Right lobe of liver (tissue), 6 donors: ENCODE data around the gene GNPDA1. TPM values are rescaled to one million over a fixed set of nuclear protein-coding genes. Genes with fewer than 3 reads are reported as not detected.
A peak's percentile ranks its signal among the peaks of the same experiment; 100 is the strongest.

Experiments
- ATAC-seq, 4 donors: fragments of 200-7000 bp; cut with Tn5 transposase; one replicate each; pipeline ENCODE4 v1.9.1; 2020; ENCODE audit warnings: mild to moderate bottlenecking in 4 of 4, moderate library complexity in 4 of 4
- DNase-seq, 3 donors: peaks; one replicate each; pipeline ENCODE4 v3.0.0-alpha.2; 2020
- H3K27ac ChIP-seq, 3 donors: fragments of 200-600 bp; one replicate each; pipeline ENCODE4 v1.8.0; 2022
- H3K27me3 ChIP-seq, 2 donors: fragments of 200-600 bp; one replicate each; pipeline ENCODE4 v1.8.0; 2022
- H3K36me3 ChIP-seq, 4 donors: fragments of 200-600 bp; sonication (generic) in 1 of 4; one replicate each; pipeline versions ENCODE4 v1.5.1 to v1.8.0; 2017 to 2022; ENCODE audit warnings: control low read depth in 1 of 4
- H3K4me1 ChIP-seq, 4 donors: fragments of 200-600 bp; sonication (generic) in 1 of 4; one replicate each; pipeline versions ENCODE4 v1.5.1 to v1.8.0; 2017 to 2022; ENCODE audit warnings: control low read depth in 1 of 4
- H3K4me3 ChIP-seq, 3 donors: fragments of 200-600 bp; one replicate each; pipeline ENCODE4 v1.8.0; 2022
- H3K9me3 ChIP-seq, 4 donors: fragments of 200-600 bp; sonication (generic) in 1 of 4; one replicate each; pipeline versions ENCODE4 v1.5.1 to v1.8.0; 2017 to 2022; ENCODE audit warnings: control low read depth in 1 of 4
- CTCF ChIP-seq, 4 donors: fragments of 200-600 bp in 3 of 4; fragments of 450-650 bp in 1 of 4; IDR thresholded peaks; one replicate each; pipeline versions ENCODE4 v1.5.1 to v1.8.0; 2016 to 2022; ENCODE audit warnings: antibody characterized with exemption in 4 of 4, mild to moderate bottlenecking in 2 of 4
- POLR2A ChIP-seq: fragments of 450-650 bp; IDR thresholded peaks from one replicate; pipeline ENCODE4 v1.6.1; 2017; ENCODE audit warnings: antibody characterized with exemption, mild to moderate bottlenecking
- WGBS: methylation state at CpG from one replicate; pipeline ENCODE4 v1.1.6; 2018; ENCODE audit warnings: low coverage, low lambda C conversion rate; ENCODE audit not compliant: insufficient coverage; ENCODE audit errors: missing lambda C conversion rate; 5-methylcytosine and 5-hydroxymethylcytosine counted together
- intact Hi-C, 2 donors: fragments of 100-400 bp; cut with DNase I; formaldehyde crosslinking; loops; one replicate each; pipeline versions ENCODE4 v1.11.2 to v1.14.1; 2022
- total RNA-seq, 6 experiments: library from RNA; depleted of rRNA in 2 of 6; stranded (reverse); fragments of >200 nt in 2 of 6; fragmentation: NEBNext Ultra II Directional in 3 of 6; extraction: Animal tissue kit (Norgen Biotek cat#: 25700) in 3 of 6; gene quantifications; one replicate each; pipeline versions ENCODE4 v1.1.0 to v1.2.4, GENCODE V29; 2016 to 2023
- donor health status: DM: no; HTN: yes; CAD: no.
- donor health status: DM: no; HTN: no; CAD: no.
- donor health status: DM: no; HTN: no; CAD: no.
- donor health status: DM: no; HTN: yes; CAD: no.
- donor health status: DM: no; HTN: yes; CAD: no.

GNPDA1 gene
- total RNA-seq, 6 experiments from 2014 or later, result 6.3 to 22.1 (median 14.9) TPM

DNA sequence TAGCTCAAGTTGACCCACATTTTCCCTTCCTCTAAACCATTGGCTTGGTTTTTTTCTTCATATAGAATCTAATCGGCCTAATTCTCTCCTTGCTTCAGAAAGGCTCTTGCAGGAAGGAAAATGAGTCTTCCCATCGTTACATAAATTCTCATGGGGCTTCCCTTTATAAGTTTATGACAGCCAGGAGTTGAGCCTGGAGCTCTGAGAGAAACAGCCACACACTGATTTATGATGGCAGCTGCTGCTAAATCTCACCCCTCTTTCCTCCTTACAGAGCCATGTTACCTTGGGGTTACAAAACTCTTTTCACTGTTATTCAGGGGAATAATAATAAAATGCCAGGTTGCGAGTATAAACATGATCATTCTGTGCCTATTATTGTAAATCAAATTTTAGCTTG is 49.1 kb downstream of the GNPDA1 start:
- ATAC-seq (no peak), DNase-seq (no peak)
- H3K36me3 ChIP-seq, result no peaks in the 10 kb centered on the region
- no peaks in the 10 kb centered on the region for H3K9me3 ChIP-seq
- peaks cover 0 to 6% (median 3%) of the 10 kb centered on the region in 4 donors for H3K4me1 ChIP-seq
- no peak for TF ChIP-seq CTCF (IDR thresholded peaks at IDR 0.05)
- no peak for TF ChIP-seq POLR2A
- WGBS, result 45% methylated on average over 3 of the region's 3 CpGs
- intact Hi-C loops, result no loop called here
- H3K27me3 ChIP-seq, result no peaks in the 10 kb centered on the region
- H3K4me3 ChIP-seq, result no peak overlapping the region
- H3K27ac ChIP-seq, result no peak overlapping the region

- ATAC-seq (no peak), DNase-seq (no peak)
- H3K27ac ChIP-seq, result no peak overlapping the region
- no peak for TF ChIP-seq POLR2A
- TF ChIP-seq CTCF (IDR thresholded peaks at IDR 0.05), result no peak
- no peak overlapping the region for H3K4me3 ChIP-seq
- no peaks in the 10 kb centered on the region for H3K9me3 ChIP-seq
- H3K27me3 ChIP-seq, result no peaks in the 10 kb centered on the region
- WGBS, result 76% methylated on average over 3 of the region's 3 CpGs
- H3K36me3 ChIP-seq, result no peaks in the 10 kb centered on the region
- peaks cover 0 to 4% (median 2%) of the 10 kb centered on the region in 4 donors for H3K4me1 ChIP-seq
- intact Hi-C loops, result no loop called here
Observed at GRCh38 chr5:141961466-141961865, 51.4 kb downstream of the GNPDA1 start.

GRCh38 chr5:141960449-141961323 is 52.1 kb downstream of the GNPDA1 start:
- DNase-seq (peak; percentile 86 to 89 (median 88)), ATAC-seq (peak; percentile 87 to 90 (median 90))
- H3K27me3 ChIP-seq, result no peaks in the 10 kb centered on the region
- TF ChIP-seq POLR2A (no peak), CTCF (IDR thresholded peaks at IDR 0.05) (peak; percentile 85 to 94 (median 89))
- H3K36me3 ChIP-seq, result no peaks in the 10 kb centered on the region
- H3K4me3 ChIP-seq, result no peak overlapping the region
- H3K4me1 ChIP-seq, result peaks cover 0 to 3% (median 0%) of the 10 kb centered on the region in 4 donors
- H3K27ac ChIP-seq, result no peak overlapping the region
- WGBS, result 17% methylated on average over 11 of the region's 14 CpGs
- intact Hi-C loops, result no loop called here
- H3K9me3 ChIP-seq, result no peaks in the 10 kb centered on the region

GRCh38 chr5:141960018-141960417 is 52.8 kb downstream of the GNPDA1 start:
- H3K9me3 ChIP-seq, result no peaks in the 10 kb centered on the region
- WGBS, result 58% methylated on average over 10 of the region's 10 CpGs
- H3K4me1 ChIP-seq, result peaks cover 0 to 3% (median 0%) of the 10 kb centered on the region in 4 donors
- DNase-seq (no peak), ATAC-seq (peak in 2 of 4 donors; percentile 9 to 25)
- no peak overlapping the region for H3K4me3 ChIP-seq
- TF ChIP-seq POLR2A (no peak), CTCF (IDR thresholded peaks at IDR 0.05) (peak in 3 of 4 donors; percentile 5 to 23 (median 14))
- no peak overlapping the region for H3K27ac ChIP-seq
- no peaks in the 10 kb centered on the region for H3K27me3 ChIP-seq
- intact Hi-C loops, result no loop called here
- no peaks in the 10 kb centered on the region for H3K36me3 ChIP-seq
